GM21723 (cell line): ENCODE data around the gene IPCEF1.

Source experiments
- ATAC-seq: cut with Tn5 transposase; IDR thresholded peaks from one replicate; pipeline ENCODE4 v1.9.1; 2021; ENCODE audit warnings: mild to moderate bottlenecking, moderate library complexity; ENCODE audit not compliant: unreplicated experiment

Gene IPCEF1

GRCh38 chr6:154117485-154117884, 239.1 kb downstream of the IPCEF1 start:
- no peak for ATAC-seq

GRCh38 chr6:154113392-154113791, 243.2 kb downstream of the IPCEF1 start:
- ATAC-seq: no peak

GRCh38 chr6:154112181-154112809, 244.3 kb downstream of the IPCEF1 start:
- ATAC-seq: no peak

GRCh38 chr6:154111025-154111424, 245.6 kb downstream of the IPCEF1 start:
- no peak for ATAC-seq

GRCh38 chr6:154106251-154106650, 250.4 kb downstream of the IPCEF1 start:
- ATAC-seq: no peak
